ENCODE data around the gene RARA. TPM values are rescaled to one million over a fixed set of nuclear protein-coding genes. Genes with fewer than 3 reads are reported as not detected.
"Not testable (repeated sequence)": the region's sequence is repeated elsewhere in the genome, so short reads cannot be mapped to it uniquely, and the experiment has no call there.

The RARA gene
- total RNA-seq, 1 donor from 2014 or later, result 18.6 TPM

GRCh38 chr17:40363111-40363827, 54.3 kb downstream of the RARA start:
- intact Hi-C loops (cut with micrococcal nuclease), result no loop called here
- peak; percentile 61 for DNase-seq

GRCh38 chr17:40364121-40364861, 55.3 kb downstream of the RARA start, which contains the start of gene GJD3:
TSS of gene GJD3 (minus strand) at chr17:40364737. CDS start at chr17:40363815, 922 bp downstream.
- no peak for DNase-seq
- peak; percentile 35 for ATAC-seq
- intact Hi-C loops (cut with micrococcal nuclease), result no loop called here

More at GRCh38 chr17:40363111-40363827, 54.3 kb downstream of the RARA start:
- peak; percentile 20 for ATAC-seq

GRCh38 chr17:40364906-40365305, 55.9 kb downstream of the RARA start:
- DNase-seq (no peak), ATAC-seq (no peak)

GRCh38 chr17:40366076-40366860, 57.3 kb downstream of the RARA start:
- ATAC-seq, result no peak
- no peak for DNase-seq
- intact Hi-C loops (cut with micrococcal nuclease), result no loop called here

More at GRCh38 chr17:40364906-40365305, 55.9 kb downstream of the RARA start:
- intact Hi-C loops (cut with micrococcal nuclease), result no loop called here

GRCh38 chr17:40366861-40367518, 58.0 kb downstream of the RARA start:
- ATAC-seq (no peak), DNase-seq (no peak)
- intact Hi-C loops (cut with micrococcal nuclease), result no loop called here

- intact Hi-C loops (cut with micrococcal nuclease); DNase-seq; ATAC-seq: not testable (repeated sequence)
Observed at GRCh38 chr17:40367728-40368127, 58.7 kb downstream of the RARA start.

- no peak for DNase-seq
- intact Hi-C loops (cut with micrococcal nuclease), result no loop called here
- ATAC-seq, result no peak
Observed at GRCh38 chr17:40369923-40370322, 60.9 kb downstream of the RARA start.

- DNase-seq (no peak), ATAC-seq (no peak)
- intact Hi-C loops (cut with micrococcal nuclease), result no loop called here
Observed at GRCh38 chr17:40371261-40371929, 62.4 kb downstream of the RARA start.

- no peak for ATAC-seq
- DNase-seq, result no peak
- intact Hi-C loops (cut with micrococcal nuclease), result no loop called here
Observed at GRCh38 chr17:40372031-40372430, 63.1 kb downstream of the RARA start.

- DNase-seq; ATAC-seq; intact Hi-C loops (cut with micrococcal nuclease): not testable (repeated sequence)
Observed at GRCh38 chr17:40372644-40373043, 63.7 kb downstream of the RARA start.

GRCh38 chr17:40373324-40373723, 64.3 kb downstream of the RARA start:
- intact Hi-C loops (cut with micrococcal nuclease), result no loop called here
- no peak for DNase-seq
- no peak for ATAC-seq

GRCh38 chr17:40373999-40374398, 65.0 kb downstream of the RARA start:
- no peak for ATAC-seq
- intact Hi-C loops (cut with micrococcal nuclease), result no loop called here
- no peak for DNase-seq

GRCh38 chr17:40374821-40375498, 66.0 kb downstream of the RARA start:
- ATAC-seq, result no peak
- intact Hi-C loops (cut with micrococcal nuclease), result no loop called here
- DNase-seq, result no peak

GRCh38 chr17:40375786-40376185, 66.8 kb downstream of the RARA start:
- ATAC-seq; intact Hi-C loops (cut with micrococcal nuclease); DNase-seq: not testable (repeated sequence)

- DNase-seq, result not testable (repeated sequence)
Observed at GRCh38 chr17:40376541-40376940, 67.6 kb downstream of the RARA start.

GRCh38 chr17:40377832-40378231, 68.9 kb downstream of the RARA start:
- intact Hi-C loops (cut with micrococcal nuclease), result no loop called here
- no peak for DNase-seq
- no peak for ATAC-seq

More at GRCh38 chr17:40376541-40376940, 67.6 kb downstream of the RARA start:
- intact Hi-C loops (cut with micrococcal nuclease); ATAC-seq: not testable (repeated sequence)

GRCh38 chr17:40378966-40379365, 70.0 kb downstream of the RARA start:
- DNase-seq (no peak), ATAC-seq (no peak)
- intact Hi-C loops (cut with micrococcal nuclease), result no loop called here

- intact Hi-C loops (cut with micrococcal nuclease), result no loop called here
- ATAC-seq, result no peak
- DNase-seq, result no peak
Observed at GRCh38 chr17:40382251-40382650, 73.3 kb downstream of the RARA start.

Data from left ventricle myocardium superior (tissue), 1 donor.